B cell (primary cell): ENCODE measurements around the gene NAA40. TPM values are rescaled to one million over a fixed set of nuclear protein-coding genes. Genes with fewer than 3 reads are reported as not detected.
A peak's percentile ranks its signal among the peaks of the same experiment; 100 is the strongest.

Experiments
- ATAC-seq: fragments of 200-7000 bp; cut with Tn5 transposase; one replicate; pipeline ENCODE4 v1.10.0; 2021; ENCODE audit warnings: low read depth, mild to moderate bottlenecking, moderate number of reproducible peaks, moderate library complexity
- CTCF ChIA-PET: fragments of 350-600 bp; sonication (Branson Sonifier 250); formaldehyde crosslinking; loops from one replicate; lab custom pipeline; 2021; ENCODE audit warnings: antibody characterized with exemption, inconsistent platforms; lab: Charles Lee
- POLR2A ChIA-PET: fragments of 350-600 bp; sonication (Branson Sonifier 250); formaldehyde crosslinking; loops from one replicate; lab custom pipeline; 2021; ENCODE audit warnings: antibody characterized with exemption; lab: Charles Lee
- DNase-seq: peaks from one replicate; pipeline ENCODE4 v3.0.0; 2013
- H2AFZ ChIP-seq: 2 replicates; pipeline ENCODE4 v1.6.1; 2012; ENCODE audit warnings: mild to moderate bottlenecking, low read depth, low read length; ENCODE audit not compliant: insufficient read depth, poor library complexity, severe bottlenecking
- H3K27ac ChIP-seq, 2 donors: 1 replicate in 1 of 2; 2 replicates in 1 of 2; pipeline ENCODE4 v1.5.1; 2012 to 2013; ENCODE audit warnings: low read length in 2 of 2, mild to moderate bottlenecking in 2 of 2, moderate library complexity in 1 of 2
- H3K27me3 ChIP-seq, 4 experiments: fragments of 200-600 bp in 1 of 4; sonication (generic) in 1 of 4; replicated peaks in 1 of 4; 1 replicate in 2 of 4; 2 replicates in 2 of 4; pipeline versions ENCODE4 v1.6.1 to v1.7.0; 2013 to 2016; ENCODE audit warnings: low read length in 3 of 4, mild to moderate bottlenecking in 2 of 4, mixed read lengths in 1 of 4, moderate library complexity in 1 of 4; ENCODE audit not compliant: insufficient read depth in 4 of 4, control insufficient read depth in 3 of 4; ENCODE audit errors: control extremely low read depth in 1 of 4
- H3K36me3 ChIP-seq, 2 experiments: replicated peaks in 1 of 2; 1 replicate in 1 of 2; 2 replicates in 1 of 2; pipeline versions ENCODE4 v1.6.1 to v1.7.1; 2013; ENCODE audit warnings: low read length in 1 of 2; ENCODE audit not compliant: insufficient read depth in 2 of 2, control insufficient read depth in 1 of 2; ENCODE audit errors: control extremely low read depth in 1 of 2, extremely low read depth in 1 of 2
- H3K4me1 ChIP-seq, 2 donors: fragments of 200-600 bp in 1 of 2; sonication (generic) in 1 of 2; 1 replicate in 1 of 2; 2 replicates in 1 of 2; pipeline versions ENCODE4 v1.5.1 to v1.6.1; 2013 to 2017; ENCODE audit warnings: low read length in 2 of 2; ENCODE audit not compliant: control insufficient read depth in 2 of 2, insufficient read depth in 2 of 2
- H3K4me2 ChIP-seq: replicated peaks from 2 replicates; pipeline ENCODE3; 2012; ENCODE audit warnings: mild to moderate bottlenecking, low read depth, low read length; ENCODE audit not compliant: poor library complexity, severe bottlenecking
- H3K4me3 ChIP-seq, 5 experiments: fragments of 200-600 bp in 1 of 5; sonication (generic) in 1 of 5; 1 replicate in 3 of 5; 2 replicates in 2 of 5; pipeline versions ENCODE4 v1.5.1 to v1.7.0; 2011 to 2016; ENCODE audit warnings: low read length in 4 of 5, mild to moderate bottlenecking in 4 of 5, low read depth in 2 of 5, control low read depth in 1 of 5, moderate library complexity in 1 of 5; ENCODE audit not compliant: insufficient read depth in 1 of 5; ENCODE audit errors: control extremely low read depth in 1 of 5, extremely low read depth in 1 of 5
- H3K79me2 ChIP-seq: fragments of 200-600 bp; sonication (generic); one replicate; pipeline ENCODE4 v1.6.0; 2016; ENCODE audit warnings: low read length; ENCODE audit not compliant: control insufficient read depth, insufficient read depth
- H3K9ac ChIP-seq: fragments of 200-600 bp; sonication (generic); 2 replicates; pipeline ENCODE4 v1.6.1; 2017; ENCODE audit warnings: mild to moderate bottlenecking, low read length, moderate library complexity
- H3K9me3 ChIP-seq, 3 donors: one replicate each; pipeline versions ENCODE4 v1.6.1 to v1.7.1; 2013; ENCODE audit warnings: low read length in 2 of 3; ENCODE audit not compliant: control insufficient read depth in 2 of 3, insufficient read depth in 1 of 3; ENCODE audit errors: control extremely low read depth in 1 of 3
- H4K20me1 ChIP-seq: 2 replicates; pipeline ENCODE4 v1.6.0; 2012; ENCODE audit warnings: mild to moderate bottlenecking, low read length; ENCODE audit not compliant: insufficient read depth, control insufficient read depth, poor library complexity, severe bottlenecking
- H3K27ac Mint-ChIP-seq: one replicate; pipeline ENCODE4 v1.8.0; 2021; ENCODE audit warnings: mixed read lengths
- H3K27me3 Mint-ChIP-seq: one replicate; pipeline ENCODE4 v1.8.0; 2021; ENCODE audit warnings: mixed read lengths
- H3K4me1 Mint-ChIP-seq: one replicate; pipeline ENCODE4 v1.8.0; 2021; ENCODE audit warnings: mixed read lengths
- H3K4me3 Mint-ChIP-seq: one replicate; pipeline ENCODE4 v1.8.0; 2021; ENCODE audit warnings: mixed read lengths
- H3K9me3 Mint-ChIP-seq: one replicate; pipeline ENCODE4 v1.8.0; 2022; ENCODE audit warnings: mixed read lengths; ENCODE audit not compliant: insufficient read depth
- EZH2 ChIP-seq: IDR thresholded peaks from 2 replicates; pipeline ENCODE4 v1.6.1; 2012; ENCODE audit warnings: borderline replicate concordance, low read depth, mild to moderate bottlenecking, moderate library complexity, low read length; ENCODE audit not compliant: insufficient read depth, poor library complexity, severe bottlenecking
- WGBS: methylation state at CpG from one replicate; pipeline ENCODE4 v1.1.5; 2013; ENCODE audit warnings: missing lambda C conversion rate; ENCODE audit not compliant: insufficient coverage; 5-methylcytosine and 5-hydroxymethylcytosine counted together
- intact Hi-C: fragments of 100-400 bp; cut with micrococcal nuclease; formaldehyde crosslinking; loops from one replicate; pipeline ENCODE4 v1.10.0; 2022
- polyA plus RNA-seq: library from polyadenylated mRNA; depleted of rRNA; stranded (reverse); fragments of >200 nt; gene quantifications from 2 replicates; pipeline ENCODE4 v1.2.3, GENCODE V29; 2012
- total RNA-seq, 2 donors: library from RNA; stranded (reverse); fragments of 120-200 nt in 1 of 2; gene quantifications; 1 replicate in 1 of 2; 2 replicates in 1 of 2; pipeline versions ENCODE4 v1.2.3 to v1.2.4, GENCODE V29; 2013 to 2022
- TF ChIP-seq, protein P1 (sequence below): fragments of 200-600 bp; IDR thresholded peaks from one replicate; pipeline ENCODE4 v1.8.0; 2022; ENCODE audit warnings: antibody characterized with exemption, mild to moderate bottlenecking

Gene NAA40
- total and polyA plus RNA-seq, 2 donors (not counting 1 experiment from before 2014, with no cell fraction given), result 41.3 to 47.7 TPM

DNA sequence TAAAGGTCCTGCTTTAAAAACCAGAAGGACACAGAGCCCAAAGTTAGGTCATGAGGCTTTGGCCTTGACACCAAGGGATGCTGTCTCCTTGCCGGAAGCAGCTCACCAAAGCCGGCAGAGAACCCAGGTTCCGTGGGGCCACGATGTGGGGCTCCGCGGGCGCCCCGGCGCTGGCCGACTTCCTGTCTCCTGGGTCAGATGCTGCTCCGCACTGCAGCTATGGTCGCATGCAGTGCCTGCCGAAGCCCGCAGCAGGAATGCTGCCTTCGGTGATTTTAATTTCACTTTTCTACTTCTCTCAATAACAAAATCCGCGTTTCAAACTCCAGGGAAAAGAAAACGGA lies 47.0 kb downstream of the NAA40 start:
- no peaks in the 10 kb centered on the region for H3K27me3 Mint-ChIP-seq
- Histone ChIP-seq H3K36me3 (peaks cover 4 to 13% of the 10 kb centered on the region in 2 experiments), H3K9me3 (no peaks in the 10 kb centered on the region), H3K79me2 (peaks cover 53% of the 10 kb centered on the region), H2AFZ (peak overlapping the region; percentile 87), H3K4me2 (peak overlapping the region; percentile 92), H3K27ac (peak overlapping the region; percentile 76 to 94), H4K20me1 (peaks cover 30% of the 10 kb centered on the region), H3K4me1 (peaks cover 22 to 42% of the 10 kb centered on the region in 2 donors), H3K9ac (peak overlapping the region; percentile 98), H3K4me3 (peak overlapping the region; percentile 76 to 96 (median 93)), H3K27me3 (no peaks in the 10 kb centered on the region)
- WGBS, result 0% methylated on average over 17 of the region's 18 CpGs
- DNase-seq, result peak; percentile 78
- H3K4me1 Mint-ChIP-seq, result peaks cover 43% of the 10 kb centered on the region
- TF ChIP-seq, protein P1, sequence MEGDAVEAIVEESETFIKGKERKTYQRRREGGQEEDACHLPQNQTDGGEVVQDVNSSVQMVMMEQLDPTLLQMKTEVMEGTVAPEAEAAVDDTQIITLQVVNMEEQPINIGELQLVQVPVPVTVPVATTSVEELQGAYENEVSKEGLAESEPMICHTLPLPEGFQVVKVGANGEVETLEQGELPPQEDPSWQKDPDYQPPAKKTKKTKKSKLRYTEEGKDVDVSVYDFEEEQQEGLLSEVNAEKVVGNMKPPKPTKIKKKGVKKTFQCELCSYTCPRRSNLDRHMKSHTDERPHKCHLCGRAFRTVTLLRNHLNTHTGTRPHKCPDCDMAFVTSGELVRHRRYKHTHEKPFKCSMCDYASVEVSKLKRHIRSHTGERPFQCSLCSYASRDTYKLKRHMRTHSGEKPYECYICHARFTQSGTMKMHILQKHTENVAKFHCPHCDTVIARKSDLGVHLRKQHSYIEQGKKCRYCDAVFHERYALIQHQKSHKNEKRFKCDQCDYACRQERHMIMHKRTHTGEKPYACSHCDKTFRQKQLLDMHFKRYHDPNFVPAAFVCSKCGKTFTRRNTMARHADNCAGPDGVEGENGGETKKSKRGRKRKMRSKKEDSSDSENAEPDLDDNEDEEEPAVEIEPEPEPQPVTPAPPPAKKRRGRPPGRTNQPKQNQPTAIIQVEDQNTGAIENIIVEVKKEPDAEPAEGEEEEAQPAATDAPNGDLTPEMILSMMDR, result no peak
- TF ChIP-seq EZH2, result no peak
- peak overlapping the region; percentile 99 for H3K4me3 Mint-ChIP-seq
- CTCF ChIA-PET, result interaction anchor here (1.0 to 1.4 kb wide), 2 partner anchors 15 to 148 kb away, joined by 6 to 8 read pairs; partner anchors contain the start of gene MARK2
- H3K27ac Mint-ChIP-seq, result peak overlapping the region; percentile 97
- POLR2A ChIA-PET, result interaction anchor here (0.6 to 1.3 kb wide), 6 partner anchors 11 to 1521 kb away, joined by 3 to 6 read pairs (median 4); partner anchors contain the start of genes COX8A and MARK2
- intact Hi-C loops, result loop anchor here (1.0 to 5.0 kb wide), 6 partner anchors 11 to 303 kb away; partner anchors contain the start of genes COX8A, MARK2, NAA40 and RTN3
- H3K9me3 Mint-ChIP-seq, result no peaks in the 10 kb centered on the region
- ATAC-seq, result peak; percentile 68
